K562 (cell line): Measurements from ENCODE around the gene FAM83G. TPM values are rescaled to one million over a fixed set of nuclear protein-coding genes. Genes with fewer than 3 reads are reported as not detected.

Experiments
- ATAC-seq: fragments of 200-7000 bp; cut with Tn5 transposase; 3 replicates; pipeline ENCODE4 v1.9.1; 2020; ENCODE audit warnings: moderate library complexity
- BruUV-seq: library from RNA; stranded (reverse); fragments of 400-500 nt; replicated peaks from 2 replicates; lab custom pipeline; 2021; lab: Mats Ljungman, UMichigan
- CTCF ChIA-PET: fragments of 300-600 bp; formaldehyde crosslinking; extraction: SDS; loops from one replicate; lab custom pipeline; 2021; ENCODE audit warnings: low intra/inter-chr PET ratio; lab: Yijun Ruan, JAX
- POLR2A ChIA-PET: fragments of 300-600, 350-650 bp; sonication (Branson Sonifier 250); formaldehyde crosslinking; extraction: SDS; loops from one replicate; lab custom pipeline; 2021; ENCODE audit warnings: antibody characterized with exemption, inconsistent platforms; lab: Yijun Ruan, JAX
- DNase-seq, 4 experiments: peaks; one replicate each; pipeline versions ENCODE4 v3.0.0 to v3.0.0-alpha.2; 2011 to 2018; ENCODE audit warnings: low spot score in 3 of 4, mixed read lengths in 3 of 4; ENCODE audit errors: extremely low read depth in 1 of 4
- FAIRE-seq: peaks from 2 replicates; lab custom pipeline; 2011; peaks lifted over from hg19 to GRCh38; lab: Jason Lieb, UNC
- H2AFZ ChIP-seq: 2 replicates; pipeline ENCODE4 v1.6.0; 2011; ENCODE audit warnings: low read depth, low read length, control low read depth, inconsistent platforms
- H3K27ac ChIP-seq: fragments of 200-600 bp; 3 replicates; pipeline ENCODE4 v1.8.0; 2011; ENCODE audit warnings: low read depth, mild to moderate bottlenecking, control low read depth, inconsistent platforms, low read length, moderate library complexity, mixed read lengths; ENCODE audit errors: extremely low read depth
- H3K27me3 ChIP-seq, 2 experiments: fragments of 300-600 bp in 1 of 2; 2 replicates in 1 of 2; 3 replicates in 1 of 2; pipeline versions ENCODE4 v1.6.0 to v1.8.0; 2011; ENCODE audit warnings: inconsistent platforms in 2 of 2, low read length in 2 of 2, mild to moderate bottlenecking in 1 of 2, mixed read lengths in 1 of 2, moderate library complexity in 1 of 2; ENCODE audit not compliant: control insufficient read depth in 2 of 2, insufficient read depth in 2 of 2
- H3K36me3 ChIP-seq: fragments of 300-600 bp; 3 replicates; pipeline ENCODE4 v1.8.0; 2011; ENCODE audit warnings: mild to moderate bottlenecking, low read length, inconsistent platforms; ENCODE audit not compliant: control insufficient read depth, insufficient read depth
- H3K4me1 ChIP-seq, 2 experiments: fragments of 200-600 bp in 1 of 2; replicated peaks in 1 of 2; 2 replicates in 1 of 2; 3 replicates in 1 of 2; pipeline versions ENCODE4 v1.5.1 to v1.8.0; 2011; ENCODE audit warnings: inconsistent platforms in 2 of 2, low read length in 2 of 2, mild to moderate bottlenecking in 1 of 2, mixed read lengths in 1 of 2, moderate library complexity in 1 of 2; ENCODE audit not compliant: control insufficient read depth in 2 of 2, insufficient read depth in 2 of 2
- H3K4me2 ChIP-seq: 2 replicates; pipeline ENCODE4 v1.6.1; 2011; ENCODE audit warnings: low read length, control low read depth, inconsistent platforms, mixed read lengths; ENCODE audit not compliant: insufficient read depth
- H3K4me3 ChIP-seq: fragments of 200-600 bp; sonication (generic), shearing (Covaris generic); 2 replicates; pipeline ENCODE4 v1.5.1; 2016; ENCODE audit warnings: control low read depth, inconsistent platforms
- H3K79me2 ChIP-seq: fragments of 200-600 bp; 3 replicates; pipeline ENCODE4 v1.8.0; 2011; ENCODE audit warnings: low read length, inconsistent platforms; ENCODE audit not compliant: control insufficient read depth, insufficient read depth
- H3K9ac ChIP-seq, 2 experiments: 2 replicates each; pipeline versions ENCODE4 v1.6.0 to v1.6.1; 2011; ENCODE audit warnings: low read depth in 2 of 2, low read length in 2 of 2, control low read depth in 1 of 2, inconsistent platforms in 1 of 2, mild to moderate bottlenecking in 1 of 2, mixed read lengths in 1 of 2; ENCODE audit not compliant: insufficient read depth in 1 of 2
- H3K9me1 ChIP-seq: one replicate; pipeline ENCODE4 v1.6.0; 2011; ENCODE audit warnings: inconsistent platforms, mild to moderate bottlenecking, low read length, moderate library complexity; ENCODE audit not compliant: control insufficient read depth, insufficient read depth
- H3K9me3 ChIP-seq: replicated peaks from 2 replicates; pipeline ENCODE4 v1.5.1; 2011; ENCODE audit warnings: low read depth, low read length, inconsistent platforms; ENCODE audit not compliant: control insufficient read depth, insufficient read depth
- H4K20me1 ChIP-seq: replicated peaks from 2 replicates; pipeline ENCODE4 v1.6.1; 2011; ENCODE audit warnings: low read length, inconsistent platforms, mixed read lengths; ENCODE audit not compliant: control insufficient read depth, insufficient read depth
- ATF1 ChIP-seq, 2 experiments: fragments of 450-650 bp in 1 of 2; IDR thresholded peaks; 2 replicates each; pipeline ENCODE4 v1.6.1; 2016; ENCODE audit warnings: missing compliant biosample characterization in 1 of 2, missing genetic modification characterization in 1 of 2
- BCL6 ChIP-seq: fragments of 250-450 bp; sonication (Bioruptor Pico); IDR thresholded peaks from 2 replicates; pipeline ENCODE4 v1.4.0; 2020
- C11orf30 ChIP-seq: fragments of 450-650 bp; IDR thresholded peaks from 2 replicates; pipeline ENCODE4 v1.6.1; 2016; ENCODE audit warnings: low read depth, mild to moderate bottlenecking
- IFI16 ChIP-seq: fragments of 250-450 bp; sonication (Bioruptor Pico); IDR thresholded peaks from 2 replicates; pipeline ENCODE4 v2.1.2; 2022; ENCODE audit warnings: mild to moderate bottlenecking, inconsistent platforms
- JUND ChIP-seq, 2 experiments: IDR thresholded peaks; 2 replicates in 1 of 2; 3 replicates in 1 of 2; pipeline ENCODE4 v1.6.1; 2011; ENCODE audit warnings: borderline replicate concordance in 2 of 2, low read depth in 2 of 2, low read length in 2 of 2, improper control_type of control experiment in 1 of 2, missing biosample characterization in 1 of 2, missing genetic modification characterization in 1 of 2, missing genetic modification reagents in 1 of 2
- MAFK ChIP-seq: IDR thresholded peaks from 2 replicates; pipeline ENCODE4 v1.6.1; 2011; ENCODE audit warnings: low read length, improper control_type of control experiment
- NFIC ChIP-seq: fragments of 450-650 bp; IDR thresholded peaks from 2 replicates; pipeline ENCODE4 v1.6.1; 2017; ENCODE audit warnings: mild to moderate bottlenecking, inconsistent platforms
- RHOXF2B ChIP-seq: fragments of 250-450 bp; sonication (Bioruptor Pico); conservative IDR thresholded peaks from 2 replicates; pipeline ENCODE4 v1.5.1; 2021
- ZFPM2 ChIP-seq: fragments of 250-450 bp; sonication (Bioruptor Pico); IDR thresholded peaks from 2 replicates; pipeline ENCODE4 v1.5.1; 2022; ENCODE audit warnings: mild to moderate bottlenecking
- ZNF140 ChIP-seq: fragments of 250-450 bp; sonication (Bioruptor Pico); IDR thresholded peaks from 2 replicates; pipeline ENCODE4 v1.8.0; 2021; ENCODE audit warnings: moderate library complexity, mild to moderate bottlenecking, inconsistent platforms
- ZNF316 ChIP-seq: fragments of 450-650 bp; IDR thresholded peaks from 2 replicates; pipeline ENCODE4 v1.6.1; 2016
- ZNF586 ChIP-seq: fragments of 450-650 bp; formaldehyde crosslinking; conservative IDR thresholded peaks from 2 replicates; pipeline ENCODE4 v1.4.0; 2020; ENCODE audit warnings: mild to moderate bottlenecking, moderate library complexity
- ZNF785 ChIP-seq: fragments of 250-450 bp; sonication (Bioruptor Pico); IDR thresholded peaks from 2 replicates; pipeline ENCODE4 v1.4.0; 2020; ENCODE audit warnings: mild to moderate bottlenecking
- WGBS: fragments of 100-300 bp; shearing (Covaris generic); methylation state at CpG from one replicate; pipeline ENCODE4 v1.1.6; 2016; ENCODE audit warnings: low coverage, mixed read lengths; ENCODE audit not compliant: insufficient coverage; ENCODE audit errors: missing lambda C conversion rate; 5-methylcytosine and 5-hydroxymethylcytosine counted together
- in situ Hi-C: fragments of 300-500 bp; cut with MboI; formaldehyde crosslinking; loops from 4 replicates; pipeline ENCODE4 v1.15.0; 2018; ENCODE audit warnings: inconsistent platforms, mixed read lengths
- intact Hi-C: fragments of 100-400 bp; cut with micrococcal nuclease; formaldehyde crosslinking; loops from 2 replicates; pipeline ENCODE4 v1.14.2; 2022
- polyA plus RNA-seq, 8 experiments: library from polyadenylated mRNA; depleted of rRNA in 4 of 8; stranded (reverse) in 5 of 8; unstranded in 3 of 8; fragments of >200 nt; fragmentation: Nextera tagmentation in 2 of 8; fragmentation: Illumina TruSeq in 1 of 8; extraction: Ambion mirVana in 2 of 8; extraction: Trizol in 1 of 8; gene quantifications; 2 replicates each; pipeline versions ENCODE4 v1.2.1 to v1.2.3, GENCODE V29; 2011 to 2014; ENCODE audit warnings: inconsistent platforms in 1 of 8, missing spikeins in 1 of 8
- total RNA-seq, 7 experiments: library from RNA; depleted of rRNA in 6 of 7; stranded (reverse); fragments of >200 nt in 6 of 7; fragmentation: Illumina TruSeq in 2 of 7; extraction: Trizol in 2 of 7; gene quantifications; 2 replicates each; pipeline versions ENCODE4 v1.2.1 to v1.2.3, GENCODE V29; 2011 to 2021; ENCODE audit warnings: low replicate concordance in 1 of 7
- TF ChIP-seq, protein P1 (sequence below): fragments of 450-650 bp; conservative IDR thresholded peaks from 2 replicates; pipeline ENCODE4 v1.6.1; 2016; ENCODE audit warnings: missing genetic modification characterization, low read depth, mild to moderate bottlenecking, control low read depth, missing compliant biosample characterization
- TF ChIP-seq, protein P2 (sequence below): fragments of 450-650 bp; IDR thresholded peaks from 2 replicates; pipeline ENCODE4 v1.6.1; 2014; ENCODE audit warnings: low read depth, mild to moderate bottlenecking, moderate library complexity, borderline replicate concordance
- TF ChIP-seq, protein P3 (sequence below): sonication (generic); formaldehyde crosslinking; IDR thresholded peaks from 2 replicates; pipeline ENCODE4 v1.8.0; 2022; ENCODE audit warnings: mild to moderate bottlenecking, missing genetic modification reagents
- TF ChIP-seq, protein P4 (sequence below): conservative IDR thresholded peaks from 2 replicates; pipeline ENCODE4 v1.6.1; 2011; ENCODE audit warnings: low read depth, mild to moderate bottlenecking, low read length; ENCODE audit not compliant: control insufficient read depth

FAM83G gene
- total and polyA plus RNA-seq, 9 of the 15 experiments (the other 6 are each of a cell fraction or from before 2014, with no cell fraction given), result 0.04 to 10.3 (median 4.5) TPM; not detected in 1

DNA sequence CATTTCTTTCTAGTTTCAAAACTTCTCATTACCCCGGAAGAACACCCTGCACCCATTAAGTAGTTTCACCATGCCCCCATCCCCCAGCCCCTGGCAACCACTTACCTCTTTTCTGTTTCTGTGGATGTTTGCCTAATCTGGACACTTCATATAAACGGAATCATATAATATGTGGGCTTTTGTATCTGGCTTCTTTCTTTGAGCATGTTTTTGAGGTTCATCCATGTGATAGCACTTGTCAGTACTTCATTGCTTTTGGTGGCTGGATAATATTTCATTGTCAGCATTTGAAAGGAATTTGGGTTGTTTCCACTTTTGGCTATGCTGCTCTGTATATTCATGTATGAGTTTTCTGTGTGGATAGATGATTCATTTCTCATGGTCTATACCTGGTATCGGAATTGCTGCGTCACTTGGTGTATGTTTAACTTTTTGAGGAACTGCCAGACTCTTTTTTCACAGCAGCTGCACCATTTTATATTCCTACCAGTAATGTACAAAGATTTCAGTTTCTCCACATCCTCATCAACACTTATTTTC, 82.6 kb downstream of the FAM83G start:
- DNase-seq (peak in 1 of 4 experiments; percentile 27), ATAC-seq (no peak), FAIRE-seq (no peak)
- H3K9ac ChIP-seq, result peak overlapping the region in 1 of 2 experiments; percentile 1; a peak in 1 of 4 replicates
- WGBS, result 36% methylated on average over 4 of the region's 4 CpGs
- BruUV-seq, result no TSS peak
- intact Hi-C loops, result no loop called here
- ChIA-PET CTCF (no interaction called here), POLR2A (interaction anchor here (0.9 kb wide), 1 partner anchor 11 kb away, joined by 3 read pairs; no protein-coding TSS in a partner anchor)
- peaks cover 13% of the 10 kb centered on the region for H3K36me3 ChIP-seq
- in situ Hi-C loops, result no loop called here
- 0 out of 3 replicates have a peak overlapping the region, but pooled peaks have one; percentile 12 for H3K27ac ChIP-seq
- H3K4me1 ChIP-seq, result peaks cover 12 to 27% of the 10 kb centered on the region in 2 experiments; a peak in 4 of 5 replicates
- H3K4me2 ChIP-seq, result no peak overlapping the region
- no peaks in the 10 kb centered on the region for H3K9me1 ChIP-seq
- H3K27me3 ChIP-seq, result no peaks in the 10 kb centered on the region
- peaks cover 9% of the 10 kb centered on the region; the same call in 2 of the 3 replicates for H3K79me2 ChIP-seq
- no peaks in the 10 kb centered on the region for H4K20me1 ChIP-seq
- no peak overlapping the region for H3K4me3 ChIP-seq
- H3K9me3 ChIP-seq, result no peaks in the 10 kb centered on the region
- H2AFZ ChIP-seq, result no peak overlapping the region
- TF ChIP-seq ZNF140 (no peak), ATF1 (CRISPR knock-in tag; IDR thresholded peaks at IDR 0.05) (no peak), ATF1 (tag; IDR thresholded peaks at IDR 0.05) (no peak), ZNF586 (no peak), IFI16 (CRISPR knock-in tag) (no peak), BCL6 (CRISPR knock-in tag) (no peak), ZFPM2 (no peak), C11orf30 (peak; percentile 82), JUND (IDR thresholded peaks at IDR 0.05; ENCODE audit: borderline replicate concordance, low read depth, low read length) (no peak; the same call in 1 of the 2 replicates), JUND (tag; IDR thresholded peaks at IDR 0.05; ENCODE audit: borderline replicate concordance, low read depth, low read length) (peak; percentile 45; the same call in 1 of the 3 replicates), RHOXF2B (CRISPR knock-in tag) (no peak), ZNF785 (CRISPR knock-in tag) (no peak), MAFK (peak; percentile 55; the same call in 1 of the 2 replicates), NFIC (no peak), ZNF316 (peak; percentile 83)
- TF ChIP-seq, protein P1, sequence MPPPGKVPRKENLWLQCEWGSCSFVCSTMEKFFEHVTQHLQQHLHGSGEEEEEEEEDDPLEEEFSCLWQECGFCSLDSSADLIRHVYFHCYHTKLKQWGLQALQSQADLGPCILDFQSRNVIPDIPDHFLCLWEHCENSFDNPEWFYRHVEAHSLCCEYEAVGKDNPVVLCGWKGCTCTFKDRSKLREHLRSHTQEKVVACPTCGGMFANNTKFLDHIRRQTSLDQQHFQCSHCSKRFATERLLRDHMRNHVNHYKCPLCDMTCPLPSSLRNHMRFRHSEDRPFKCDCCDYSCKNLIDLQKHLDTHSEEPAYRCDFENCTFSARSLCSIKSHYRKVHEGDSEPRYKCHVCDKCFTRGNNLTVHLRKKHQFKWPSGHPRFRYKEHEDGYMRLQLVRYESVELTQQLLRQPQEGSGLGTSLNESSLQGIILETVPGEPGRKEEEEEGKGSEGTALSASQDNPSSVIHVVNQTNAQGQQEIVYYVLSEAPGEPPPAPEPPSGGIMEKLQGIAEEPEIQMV (tag), result no peak
- TF ChIP-seq, protein P2, sequence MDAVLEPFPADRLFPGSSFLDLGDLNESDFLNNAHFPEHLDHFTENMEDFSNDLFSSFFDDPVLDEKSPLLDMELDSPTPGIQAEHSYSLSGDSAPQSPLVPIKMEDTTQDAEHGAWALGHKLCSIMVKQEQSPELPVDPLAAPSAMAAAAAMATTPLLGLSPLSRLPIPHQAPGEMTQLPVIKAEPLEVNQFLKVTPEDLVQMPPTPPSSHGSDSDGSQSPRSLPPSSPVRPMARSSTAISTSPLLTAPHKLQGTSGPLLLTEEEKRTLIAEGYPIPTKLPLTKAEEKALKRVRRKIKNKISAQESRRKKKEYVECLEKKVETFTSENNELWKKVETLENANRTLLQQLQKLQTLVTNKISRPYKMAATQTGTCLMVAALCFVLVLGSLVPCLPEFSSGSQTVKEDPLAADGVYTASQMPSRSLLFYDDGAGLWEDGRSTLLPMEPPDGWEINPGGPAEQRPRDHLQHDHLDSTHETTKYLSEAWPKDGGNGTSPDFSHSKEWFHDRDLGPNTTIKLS, result no peak
- TF ChIP-seq, protein P3, sequence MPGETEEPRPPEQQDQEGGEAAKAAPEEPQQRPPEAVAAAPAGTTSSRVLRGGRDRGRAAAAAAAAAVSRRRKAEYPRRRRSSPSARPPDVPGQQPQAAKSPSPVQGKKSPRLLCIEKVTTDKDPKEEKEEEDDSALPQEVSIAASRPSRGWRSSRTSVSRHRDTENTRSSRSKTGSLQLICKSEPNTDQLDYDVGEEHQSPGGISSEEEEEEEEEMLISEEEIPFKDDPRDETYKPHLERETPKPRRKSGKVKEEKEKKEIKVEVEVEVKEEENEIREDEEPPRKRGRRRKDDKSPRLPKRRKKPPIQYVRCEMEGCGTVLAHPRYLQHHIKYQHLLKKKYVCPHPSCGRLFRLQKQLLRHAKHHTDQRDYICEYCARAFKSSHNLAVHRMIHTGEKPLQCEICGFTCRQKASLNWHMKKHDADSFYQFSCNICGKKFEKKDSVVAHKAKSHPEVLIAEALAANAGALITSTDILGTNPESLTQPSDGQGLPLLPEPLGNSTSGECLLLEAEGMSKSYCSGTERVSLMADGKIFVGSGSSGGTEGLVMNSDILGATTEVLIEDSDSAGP (CRISPR knock-in tag), result no peak
- TF ChIP-seq, protein P4, sequence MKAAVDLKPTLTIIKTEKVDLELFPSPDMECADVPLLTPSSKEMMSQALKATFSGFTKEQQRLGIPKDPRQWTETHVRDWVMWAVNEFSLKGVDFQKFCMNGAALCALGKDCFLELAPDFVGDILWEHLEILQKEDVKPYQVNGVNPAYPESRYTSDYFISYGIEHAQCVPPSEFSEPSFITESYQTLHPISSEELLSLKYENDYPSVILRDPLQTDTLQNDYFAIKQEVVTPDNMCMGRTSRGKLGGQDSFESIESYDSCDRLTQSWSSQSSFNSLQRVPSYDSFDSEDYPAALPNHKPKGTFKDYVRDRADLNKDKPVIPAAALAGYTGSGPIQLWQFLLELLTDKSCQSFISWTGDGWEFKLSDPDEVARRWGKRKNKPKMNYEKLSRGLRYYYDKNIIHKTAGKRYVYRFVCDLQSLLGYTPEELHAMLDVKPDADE, result no peak
